Testis (tissue), 2 donors: ENCODE results near the gene SEMA3C.

Experiments used
- POLR2A ChIP-seq: fragments of 450-650 bp; IDR thresholded peaks from one replicate; pipeline ENCODE4 v1.6.1; 2017; ENCODE audit warnings: antibody characterized with exemption, mild to moderate bottlenecking, moderate library complexity
- TF ChIP-seq, protein P1 (sequence below), 3 experiments: fragments of 450-650 bp in 2 of 3; fragments of 200-600 bp in 1 of 3; sonication (generic) in 1 of 3; IDR thresholded peaks; one replicate each; pipeline ENCODE4 v1.5.1; 2016 to 2019; ENCODE audit warnings: antibody characterized with exemption in 3 of 3, mild to moderate bottlenecking in 2 of 3, moderate library complexity in 1 of 3

DNA sequence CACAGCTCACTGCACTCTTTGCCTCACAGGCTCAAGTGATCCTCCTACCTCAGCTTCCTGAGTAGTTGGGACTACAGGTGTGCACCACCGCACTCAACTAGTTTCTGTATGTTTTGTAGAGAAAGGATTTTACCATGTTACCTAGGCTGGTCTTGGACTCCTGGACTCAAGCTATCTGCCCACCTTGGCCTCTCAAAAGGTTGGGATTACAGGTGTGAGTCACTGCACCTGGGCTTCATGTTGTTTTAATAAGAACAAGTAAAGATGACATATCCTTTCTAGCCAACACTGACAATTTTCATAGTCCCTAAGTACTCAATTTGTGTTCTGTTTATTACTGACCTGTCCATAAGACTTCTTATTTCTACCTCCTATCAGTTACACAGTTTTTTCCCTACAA is 16.8 kb downstream of the SEMA3C start:
- TF ChIP-seq, protein P1, sequence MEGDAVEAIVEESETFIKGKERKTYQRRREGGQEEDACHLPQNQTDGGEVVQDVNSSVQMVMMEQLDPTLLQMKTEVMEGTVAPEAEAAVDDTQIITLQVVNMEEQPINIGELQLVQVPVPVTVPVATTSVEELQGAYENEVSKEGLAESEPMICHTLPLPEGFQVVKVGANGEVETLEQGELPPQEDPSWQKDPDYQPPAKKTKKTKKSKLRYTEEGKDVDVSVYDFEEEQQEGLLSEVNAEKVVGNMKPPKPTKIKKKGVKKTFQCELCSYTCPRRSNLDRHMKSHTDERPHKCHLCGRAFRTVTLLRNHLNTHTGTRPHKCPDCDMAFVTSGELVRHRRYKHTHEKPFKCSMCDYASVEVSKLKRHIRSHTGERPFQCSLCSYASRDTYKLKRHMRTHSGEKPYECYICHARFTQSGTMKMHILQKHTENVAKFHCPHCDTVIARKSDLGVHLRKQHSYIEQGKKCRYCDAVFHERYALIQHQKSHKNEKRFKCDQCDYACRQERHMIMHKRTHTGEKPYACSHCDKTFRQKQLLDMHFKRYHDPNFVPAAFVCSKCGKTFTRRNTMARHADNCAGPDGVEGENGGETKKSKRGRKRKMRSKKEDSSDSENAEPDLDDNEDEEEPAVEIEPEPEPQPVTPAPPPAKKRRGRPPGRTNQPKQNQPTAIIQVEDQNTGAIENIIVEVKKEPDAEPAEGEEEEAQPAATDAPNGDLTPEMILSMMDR (IDR thresholded peaks at IDR 0.05): no peak
- TF ChIP-seq POLR2A: no peak
